HepG2 (cell line): ENCODE data around the gene ERO1A. TPM values are rescaled to one million over a fixed set of nuclear protein-coding genes. Genes with fewer than 3 reads are reported as not detected.

Experiments used
- ARID4A ChIP-seq: sonication (generic); formaldehyde crosslinking; IDR thresholded peaks from 2 replicates; pipeline ENCODE4 v1.5.0; 2020; ENCODE audit warnings: mild to moderate bottlenecking, missing genetic modification reagents, borderline replicate concordance
- ELF1 ChIP-seq: sonication (generic); formaldehyde crosslinking; IDR thresholded peaks from 2 replicates; pipeline ENCODE4 v1.4.0; 2020; ENCODE audit warnings: missing genetic modification reagents
- LCORL ChIP-seq, 2 experiments: fragments of 450-650 bp in 1 of 2; sonication (generic) in 1 of 2; formaldehyde crosslinking in 1 of 2; IDR thresholded peaks; 2 replicates each; pipeline versions ENCODE4 v1.5.0 to v1.6.1; 2017 to 2020; ENCODE audit warnings: antibody characterized with exemption in 1 of 2, missing genetic modification reagents in 1 of 2
- MAZ ChIP-seq, 2 experiments: sonication (generic) in 1 of 2; formaldehyde crosslinking in 1 of 2; IDR thresholded peaks; 2 replicates each; pipeline versions ENCODE4 v1.5.0 to v1.6.1; 2012 to 2020; ENCODE audit warnings: low read depth in 2 of 2, mild to moderate bottlenecking in 2 of 2, borderline replicate concordance in 1 of 2, improper control_type of control experiment in 1 of 2, low read length in 1 of 2, missing genetic modification reagents in 1 of 2, moderate library complexity in 1 of 2
- MED8 ChIP-seq: sonication (generic); formaldehyde crosslinking; IDR thresholded peaks from 2 replicates; pipeline ENCODE4 v1.8.1; 2023; ENCODE audit warnings: mild to moderate bottlenecking, missing genetic modification reagents; ENCODE audit not compliant: insufficient replicate concordance
- NCOR1 ChIP-seq: fragments of 200-600 bp; sonication (generic); IDR thresholded peaks from 2 replicates; pipeline ENCODE4 v1.7.0; 2017; ENCODE audit warnings: antibody characterized with exemption, low read length, borderline replicate concordance
- NKX3-1 ChIP-seq: sonication (generic); formaldehyde crosslinking; IDR thresholded peaks from 2 replicates; pipeline ENCODE4 v1.5.0; 2020; ENCODE audit warnings: missing genetic modification reagents
- PHF5A ChIP-seq: IDR thresholded peaks from one replicate; pipeline ENCODE4 v1.6.1; 2018; ENCODE audit warnings: low read depth, missing genetic modification reagents; ENCODE audit not compliant: unreplicated experiment
- PRPF4 ChIP-seq: fragments of 200-400 bp; formaldehyde crosslinking; IDR thresholded peaks from 2 replicates; pipeline ENCODE4 v1.6.1; 2016; ENCODE audit warnings: low read length, low read depth; ENCODE audit not compliant: poor library complexity, severe bottlenecking
- RBFOX2 ChIP-seq: fragments of 200-400 bp; formaldehyde crosslinking; IDR thresholded peaks from 2 replicates; pipeline ENCODE4 v1.6.1; 2017; ENCODE audit warnings: low read depth, mild to moderate bottlenecking, low read length
- SIX1 ChIP-seq: sonication (generic); formaldehyde crosslinking; IDR thresholded peaks from 2 replicates; pipeline ENCODE4 v1.4.0; 2020; ENCODE audit warnings: missing genetic modification reagents, borderline replicate concordance
- WIZ ChIP-seq: sonication (generic); formaldehyde crosslinking; IDR thresholded peaks from 2 replicates; pipeline ENCODE4 v1.5.1; 2020; ENCODE audit warnings: mild to moderate bottlenecking, missing genetic modification reagents
- ZEB1 ChIP-seq: IDR thresholded peaks from 2 replicates; pipeline ENCODE4 v1.6.1; 2012; ENCODE audit warnings: mild to moderate bottlenecking, low read depth, inconsistent platforms; ENCODE audit not compliant: insufficient replicate concordance
- ZNF20 ChIP-seq: sonication (generic); formaldehyde crosslinking; IDR thresholded peaks from 2 replicates; pipeline ENCODE4 v1.4.0; 2020; ENCODE audit warnings: mild to moderate bottlenecking, moderate library complexity, missing genetic modification reagents
- ZNF501 ChIP-seq: sonication (generic); formaldehyde crosslinking; IDR thresholded peaks from 2 replicates; pipeline ENCODE4 v1.5.1; 2020; ENCODE audit warnings: mild to moderate bottlenecking, moderate library complexity, missing genetic modification reagents
- ZNF580 ChIP-seq: IDR thresholded peaks from 2 replicates; pipeline ENCODE4 v1.6.1; 2016; ENCODE audit warnings: low read depth, borderline replicate concordance
- ZNF660 ChIP-seq: sonication (generic); formaldehyde crosslinking; IDR thresholded peaks from 2 replicates; pipeline ENCODE4 v1.5.1; 2020; ENCODE audit warnings: mild to moderate bottlenecking, low read depth, missing genetic modification reagents, borderline replicate concordance
- ZNF747 ChIP-seq: sonication (generic); formaldehyde crosslinking; IDR thresholded peaks from 2 replicates; pipeline ENCODE4 v1.8.1; 2023; ENCODE audit warnings: missing genetic modification reagents, mild to moderate bottlenecking, borderline replicate concordance
- ZNF761 ChIP-seq: sonication (generic); formaldehyde crosslinking; conservative IDR thresholded peaks from 2 replicates; pipeline ENCODE4 v1.4.0; 2020; ENCODE audit warnings: mild to moderate bottlenecking, missing genetic modification reagents
- ZNF800 ChIP-seq: sonication (generic); formaldehyde crosslinking; IDR thresholded peaks from 2 replicates; pipeline ENCODE4 v1.4.0; 2020; ENCODE audit warnings: missing genetic modification reagents
- ZSCAN30 ChIP-seq: sonication (generic); formaldehyde crosslinking; IDR thresholded peaks from 2 replicates; pipeline ENCODE4 v1.5.0; 2020; ENCODE audit warnings: mild to moderate bottlenecking, missing genetic modification reagents
- polyA plus RNA-seq, 8 experiments: library from polyadenylated mRNA; depleted of rRNA in 3 of 8; stranded (reverse) in 7 of 8; unstranded in 1 of 8; fragments of >200 nt; fragmentation: Illumina TruSeq in 4 of 8; extraction: Trizol in 4 of 8; gene quantifications; 2 replicates each; pipeline versions ENCODE4 v1.2.1 to v1.2.3, GENCODE V29; 2011 to 2016; ENCODE audit warnings: low read depth in 4 of 8, missing spikeins in 1 of 8, mixed read lengths in 1 of 8; ENCODE audit not compliant: insufficient read depth in 1 of 8
- total RNA-seq, 5 experiments: library from RNA; depleted of rRNA; stranded (reverse); fragments of >200 nt; fragmentation: Illumina TruSeq; extraction: Trizol; gene quantifications; 2 replicates each; pipeline ENCODE4 v1.2.3, GENCODE V29; 2016; ENCODE audit warnings: low read depth in 1 of 5

Gene ERO1A
- total and polyA plus RNA-seq, 2 of the 13 experiments (the other 11 are each of a cell fraction or from before 2014, with no cell fraction given) = 60.3 to 137 TPM

GRCh38 chr14:52706724-52707706, 11.7 kb upstream of the ERO1A start, which contains the start of gene PSMC6 (continued):
- TF ChIP-seq ZNF800 (CRISPR knock-in tag) (peak; percentile 19; the same call in 1 of the 2 replicates), RBFOX2 (peak; percentile 70), ZNF580 (CRISPR knock-in tag) (peak; percentile 49; the same call in 1 of the 2 replicates), NKX3-1 (CRISPR knock-in tag) (peak; percentile 28; the same call in 1 of the 2 replicates), ZNF20 (CRISPR knock-in tag) (0 out of 2 replicates have a peak, but pooled peaks have one; percentile 80), ARID4A (CRISPR knock-in tag) (peak; percentile 83), MED8 (CRISPR knock-in tag) (peak; percentile 42), SIX1 (CRISPR knock-in tag) (0 out of 2 replicates have a peak, but pooled peaks have one; percentile 8), ZNF501 (peak; percentile 36; the same call in 1 of the 2 replicates), LCORL (IDR thresholded peaks at IDR 0.05) (no peak), LCORL (CRISPR knock-in tag; IDR thresholded peaks at IDR 0.05) (peak; percentile 62), MAZ (IDR thresholded peaks at IDR 0.05; ENCODE audit: borderline replicate concordance, low read depth, low read length) (peak; percentile 61; the same call in 1 of the 2 replicates), MAZ (CRISPR knock-in tag; IDR thresholded peaks at IDR 0.05; ENCODE audit: low read depth) (peak; percentile 90), NCOR1 (0 out of 2 replicates have a peak, but pooled peaks have one; percentile 30), PRPF4 (no peak), ZNF747 (CRISPR knock-in tag) (peak; percentile 82; the same call in 1 of the 2 replicates), ELF1 (CRISPR knock-in tag) (no peak), ZNF761 (0 out of 2 replicates have a peak, but pooled peaks have one; percentile 55), ZEB1 (peak; percentile 65), WIZ (CRISPR knock-in tag) (no peak), ZNF660 (CRISPR knock-in tag) (no peak), PHF5A (CRISPR knock-in tag) (no peak), ZSCAN30 (CRISPR knock-in tag) (peak; percentile 38; the same call in 1 of the 2 replicates)
